Type B pancreatic cell (in vitro differentiated cells): ENCODE data around the gene TEX29. TPM values are rescaled to one million over a fixed set of nuclear protein-coding genes. Genes with fewer than 3 reads are reported as not detected.

Experiments
- DNase-seq: peaks from one replicate; pipeline ENCODE4 v3.0.0; 2021; ENCODE audit warnings: mixed read lengths; ENCODE audit not compliant: unreplicated experiment; ENCODE audit errors: extremely low spot score
- H3K27ac Mint-ChIP-seq: 2 replicates; pipeline ENCODE4 v1.8.0; 2021; ENCODE audit warnings: mild to moderate bottlenecking, mixed read lengths
- H3K27me3 Mint-ChIP-seq: 2 replicates; pipeline ENCODE4 v1.8.0; 2021; ENCODE audit warnings: mixed read lengths
- H3K36me3 Mint-ChIP-seq: 2 replicates; pipeline ENCODE4 v1.8.0; 2021; ENCODE audit warnings: mixed read lengths
- H3K4me1 Mint-ChIP-seq: one replicate; pipeline ENCODE4 v1.8.0; 2021; ENCODE audit warnings: mixed read lengths; ENCODE audit not compliant: unreplicated experiment
- H3K4me3 Mint-ChIP-seq: 2 replicates; pipeline ENCODE4 v1.8.0; 2021; ENCODE audit warnings: mild to moderate bottlenecking, mixed read lengths
- H3K9me3 Mint-ChIP-seq: 2 replicates; pipeline ENCODE4 v1.8.0; 2021; ENCODE audit warnings: mixed read lengths
- total RNA-seq: library from RNA; stranded (reverse); gene quantifications from 2 replicates; pipeline ENCODE4 v1.2.1, GENCODE V29; 2021; ENCODE audit warnings: low replicate concordance
- TF ChIP-seq, protein P1 (sequence below): fragments of 200-600 bp; sonication (generic); conservative IDR thresholded peaks from 2 replicates; pipeline ENCODE4 v1.5.0; 2021; ENCODE audit warnings: antibody characterized with exemption, mild to moderate bottlenecking

Gene TEX29
- total RNA-seq, 1 donor from 2014 or later = 0.92 TPM

DNA sequence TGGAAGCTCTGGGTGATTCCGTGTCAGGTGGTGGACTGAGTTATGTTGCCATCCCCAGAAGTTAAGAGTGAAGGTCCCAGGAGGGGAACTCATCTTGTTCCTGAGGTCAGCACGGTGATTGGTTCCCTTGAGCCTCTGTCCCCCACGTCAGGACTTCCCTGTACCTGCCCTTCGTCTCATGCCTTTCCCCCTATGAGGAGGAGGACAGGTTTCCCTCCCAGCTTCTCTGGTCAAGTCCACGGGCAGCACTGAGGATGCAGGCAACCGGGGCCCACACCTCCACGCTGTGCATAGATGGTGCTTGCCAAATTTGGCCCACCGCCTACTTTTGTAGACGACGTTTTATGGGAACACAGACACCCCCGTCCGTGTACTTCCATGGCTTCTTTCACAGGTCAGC is 42.7 kb downstream of the TEX29 start:
- H3K4me3 Mint-ChIP-seq = no peak overlapping the region
- H3K36me3 Mint-ChIP-seq = no peaks in the 10 kb centered on the region
- TF ChIP-seq, protein P1, sequence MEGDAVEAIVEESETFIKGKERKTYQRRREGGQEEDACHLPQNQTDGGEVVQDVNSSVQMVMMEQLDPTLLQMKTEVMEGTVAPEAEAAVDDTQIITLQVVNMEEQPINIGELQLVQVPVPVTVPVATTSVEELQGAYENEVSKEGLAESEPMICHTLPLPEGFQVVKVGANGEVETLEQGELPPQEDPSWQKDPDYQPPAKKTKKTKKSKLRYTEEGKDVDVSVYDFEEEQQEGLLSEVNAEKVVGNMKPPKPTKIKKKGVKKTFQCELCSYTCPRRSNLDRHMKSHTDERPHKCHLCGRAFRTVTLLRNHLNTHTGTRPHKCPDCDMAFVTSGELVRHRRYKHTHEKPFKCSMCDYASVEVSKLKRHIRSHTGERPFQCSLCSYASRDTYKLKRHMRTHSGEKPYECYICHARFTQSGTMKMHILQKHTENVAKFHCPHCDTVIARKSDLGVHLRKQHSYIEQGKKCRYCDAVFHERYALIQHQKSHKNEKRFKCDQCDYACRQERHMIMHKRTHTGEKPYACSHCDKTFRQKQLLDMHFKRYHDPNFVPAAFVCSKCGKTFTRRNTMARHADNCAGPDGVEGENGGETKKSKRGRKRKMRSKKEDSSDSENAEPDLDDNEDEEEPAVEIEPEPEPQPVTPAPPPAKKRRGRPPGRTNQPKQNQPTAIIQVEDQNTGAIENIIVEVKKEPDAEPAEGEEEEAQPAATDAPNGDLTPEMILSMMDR = no peak
- no peak for DNase-seq
- H3K27ac Mint-ChIP-seq = no peak overlapping the region
- H3K4me1 Mint-ChIP-seq = no peaks in the 10 kb centered on the region
- no peaks in the 10 kb centered on the region for H3K9me3 Mint-ChIP-seq
- peaks cover 10% of the 10 kb centered on the region for H3K27me3 Mint-ChIP-seq

DNA sequence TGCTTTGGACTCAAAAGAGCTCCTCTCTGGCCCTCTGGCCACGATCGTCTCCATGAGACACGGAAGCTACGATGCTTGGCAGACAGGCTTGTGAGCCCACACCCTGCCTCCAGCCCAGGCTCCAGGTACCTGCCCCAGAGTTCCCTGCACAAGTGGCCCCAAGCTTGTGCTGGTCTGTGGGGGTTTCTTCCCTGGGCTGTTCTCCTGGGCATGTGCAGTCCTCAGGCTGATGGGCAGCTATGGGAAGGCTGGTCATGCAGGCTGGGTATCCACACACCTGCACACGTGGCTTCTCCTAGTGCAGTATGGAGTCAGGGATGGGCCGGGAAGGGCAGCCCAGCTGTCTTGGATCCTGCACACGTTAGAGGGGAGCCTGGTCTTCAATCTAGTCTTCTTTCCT is 43.1 kb downstream of the TEX29 start:
- DNase-seq = no peak
- Mint-ChIP-seq H3K27ac (no peak overlapping the region), H3K4me1 (no peaks in the 10 kb centered on the region), H3K36me3 (no peaks in the 10 kb centered on the region), H3K4me3 (no peak overlapping the region), H3K27me3 (peaks cover 12% of the 10 kb centered on the region), H3K9me3 (no peaks in the 10 kb centered on the region)
- TF ChIP-seq, protein P1 = no peak

DNA sequence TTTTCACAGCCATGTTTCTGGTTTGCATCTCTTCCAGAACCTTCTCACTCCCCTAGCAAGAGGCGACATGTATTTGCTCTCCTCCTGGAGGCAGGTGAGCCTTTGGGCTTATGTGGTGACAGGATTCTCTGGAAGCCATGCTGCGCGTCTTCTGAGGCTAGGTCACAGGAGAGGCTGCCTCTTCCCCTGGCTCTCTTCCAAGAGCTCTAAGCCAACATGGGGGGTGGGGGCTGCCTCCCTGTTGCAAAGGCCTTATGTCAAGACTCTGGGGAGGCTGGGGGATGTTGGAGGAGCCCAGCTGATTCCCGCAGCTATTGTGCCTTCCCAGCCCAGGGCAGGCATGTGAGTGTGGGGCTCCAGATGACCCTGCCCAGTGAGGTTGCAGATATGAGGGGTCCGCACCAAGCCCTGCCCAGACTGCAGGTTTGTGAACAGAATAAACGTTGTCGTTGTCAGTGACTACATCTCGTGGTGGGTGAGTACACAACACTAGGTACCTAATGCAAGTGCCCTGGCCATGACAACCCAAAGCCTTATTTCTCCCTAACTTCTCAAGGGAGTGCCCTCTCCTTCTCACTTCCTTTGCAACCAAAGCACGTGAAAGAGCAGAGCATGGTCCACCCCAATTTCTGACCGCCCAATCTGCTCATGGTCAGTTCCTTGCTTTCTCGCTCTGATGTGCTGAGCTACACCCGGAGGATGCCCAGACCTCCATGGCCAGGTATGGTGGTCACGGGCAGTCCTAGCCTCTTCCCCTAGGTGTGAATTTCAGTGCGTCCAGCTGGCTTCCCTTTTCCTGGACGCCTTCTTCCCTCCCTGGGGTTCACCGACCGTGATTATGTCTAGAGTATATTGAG is 44.9 kb downstream of the TEX29 start:
- no peak overlapping the region for H3K27ac Mint-ChIP-seq
- no peaks in the 10 kb centered on the region for H3K36me3 Mint-ChIP-seq
- TF ChIP-seq, protein P1 = no peak
- no peaks in the 10 kb centered on the region for H3K4me1 Mint-ChIP-seq
- no peak overlapping the region for H3K4me3 Mint-ChIP-seq
- no peaks in the 10 kb centered on the region for H3K9me3 Mint-ChIP-seq
- H3K27me3 Mint-ChIP-seq = peaks cover 15% of the 10 kb centered on the region
- DNase-seq = no peak

DNA sequence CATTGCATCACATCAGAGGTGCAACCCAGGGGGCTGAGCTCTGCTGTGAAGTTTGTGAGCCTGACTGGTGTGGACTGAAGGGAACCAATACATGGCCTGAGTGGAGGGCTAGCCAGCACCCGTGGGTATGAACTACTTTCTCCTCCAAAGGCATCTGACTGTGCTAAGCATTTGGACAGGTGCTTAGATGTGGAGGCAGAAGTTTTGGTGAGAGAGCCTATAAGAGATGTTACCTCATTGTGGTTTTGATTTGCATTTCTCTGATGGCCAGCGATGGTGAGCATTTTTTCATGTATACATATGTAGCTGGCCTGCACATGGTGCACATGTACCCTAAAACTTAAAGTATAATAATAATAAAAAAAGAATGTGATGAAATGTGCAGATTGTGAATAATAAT is 46.9 kb downstream of the TEX29 start:
- DNase-seq = no peak
- TF ChIP-seq, protein P1 = no peak
- Mint-ChIP-seq H3K36me3 (no peaks in the 10 kb centered on the region), H3K27ac (no peak overlapping the region), H3K9me3 (no peaks in the 10 kb centered on the region), H3K4me3 (no peak overlapping the region), H3K27me3 (peaks cover 15% of the 10 kb centered on the region), H3K4me1 (peaks cover 8% of the 10 kb centered on the region)

DNA sequence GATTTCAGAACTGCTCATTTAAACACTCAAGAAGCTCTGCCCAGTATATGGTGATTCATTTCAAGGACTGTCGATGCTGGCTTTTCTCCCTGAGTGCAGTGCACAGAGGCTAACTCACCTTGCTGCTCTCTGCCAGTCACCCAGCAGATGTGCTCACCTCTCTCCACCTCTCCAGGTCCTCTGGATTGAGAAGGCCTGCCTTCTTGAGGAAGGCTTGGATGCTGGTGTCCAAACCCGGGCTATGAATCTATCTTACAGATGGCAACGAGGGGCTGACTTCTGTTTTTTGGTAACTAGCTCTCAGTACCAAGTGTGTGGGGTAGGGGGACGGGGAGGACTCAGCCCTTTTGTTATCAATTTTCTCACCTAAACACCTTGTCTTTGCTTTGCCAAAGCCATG is 47.6 kb downstream of the TEX29 start:
- H3K27me3 Mint-ChIP-seq = peaks cover 13% of the 10 kb centered on the region
- H3K4me3 Mint-ChIP-seq = no peak overlapping the region
- no peak for DNase-seq
- TF ChIP-seq, protein P1 = no peak
- H3K9me3 Mint-ChIP-seq = no peaks in the 10 kb centered on the region
- H3K4me1 Mint-ChIP-seq = peaks cover 8% of the 10 kb centered on the region
- H3K27ac Mint-ChIP-seq = no peak overlapping the region
- H3K36me3 Mint-ChIP-seq = no peaks in the 10 kb centered on the region
